GM06990 (cell line): ENCODE data around the gene EGR2.
A peak's percentile ranks its signal among the peaks of the same experiment; 100 is the strongest.

Experiments
- DNase-seq: peaks from one replicate; pipeline ENCODE4 v3.0.0-alpha.2; 2011; ENCODE audit not compliant: insufficient read length; ENCODE audit errors: extremely low read depth
- H3K27me3 ChIP-seq: replicated peaks from 2 replicates; pipeline ENCODE4 v1.6.0; 2011; ENCODE audit warnings: low read length; ENCODE audit not compliant: control insufficient read depth, insufficient read depth
- H3K36me3 ChIP-seq: 2 replicates; pipeline ENCODE4 v1.5.1; 2011; ENCODE audit warnings: low read length; ENCODE audit not compliant: control insufficient read depth, insufficient read depth
- H3K4me3 ChIP-seq: replicated peaks from 2 replicates; pipeline ENCODE4 v1.5.1; 2011; ENCODE audit warnings: low read depth, mild to moderate bottlenecking, control low read depth, low read length
- CTCF ChIP-seq: IDR thresholded peaks from 2 replicates; pipeline ENCODE4 v1.5.1; 2011; ENCODE audit warnings: low read length, control low read depth, mild to moderate bottlenecking, inconsistent platforms; ENCODE audit not compliant: insufficient read depth, poor library complexity, severe bottlenecking

EGR2 gene

DNA sequence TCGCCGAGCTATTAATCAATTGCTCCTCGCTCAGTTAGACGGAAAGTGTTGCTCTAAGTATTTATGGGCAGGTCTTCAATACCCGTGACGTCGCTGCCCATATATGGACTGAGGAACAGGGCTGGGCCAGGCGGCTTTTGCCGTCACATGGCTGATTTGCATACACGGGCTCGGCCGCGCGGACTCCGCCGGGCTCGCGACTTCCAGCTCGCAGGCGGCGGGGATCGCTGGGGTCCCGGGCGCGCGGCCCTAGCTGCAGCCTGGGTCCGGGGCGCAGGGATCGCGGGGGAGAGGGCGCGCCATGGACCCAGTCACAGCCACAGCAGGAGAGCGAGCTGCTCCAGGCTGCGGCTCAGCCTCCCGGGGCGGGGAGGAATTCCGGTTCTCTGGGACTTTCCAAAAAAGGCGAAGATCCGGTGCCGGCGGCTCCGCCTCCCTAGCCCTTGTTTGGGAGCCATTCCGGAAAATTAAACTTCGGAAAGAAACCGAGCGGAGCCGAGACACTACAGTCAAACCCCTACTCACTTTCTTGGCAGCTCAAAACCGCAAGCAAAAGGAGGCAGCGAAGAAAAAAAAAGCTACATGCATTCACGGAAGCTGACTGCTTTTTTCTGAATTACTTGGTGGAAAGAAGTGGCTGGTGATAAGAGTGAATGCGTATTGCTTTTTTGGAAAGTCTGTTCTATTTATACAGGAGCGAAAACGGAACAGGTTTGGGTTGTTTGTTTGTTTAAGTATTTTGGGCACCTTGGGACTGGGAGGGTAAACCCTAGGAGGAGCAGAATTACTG lies at the start of gene EGR2:
TSS of gene EGR2 (minus strand) at position 36 of the 790 bp plus-strand sequence. CDS start 337 bp downstream, outside the sequence.
- Histone ChIP-seq H3K27me3 (peaks cover 1% of the 10 kb centered on the region), H3K4me3 (peak within 1 kb of the TSS; percentile 68), H3K36me3 (peaks cover 7% of the 10 kb centered on the region)
- no peak for TF ChIP-seq CTCF
- peak; percentile 93 for DNase-seq

GRCh38 chr10:62862447-62862846 lies 46.3 kb upstream of the EGR2 start:
- no peak for DNase-seq
- H3K4me3 ChIP-seq = no peak overlapping the region
- H3K27me3 ChIP-seq = no peaks in the 10 kb centered on the region
- no peak for TF ChIP-seq CTCF
- no peaks in the 10 kb centered on the region for H3K36me3 ChIP-seq

DNA sequence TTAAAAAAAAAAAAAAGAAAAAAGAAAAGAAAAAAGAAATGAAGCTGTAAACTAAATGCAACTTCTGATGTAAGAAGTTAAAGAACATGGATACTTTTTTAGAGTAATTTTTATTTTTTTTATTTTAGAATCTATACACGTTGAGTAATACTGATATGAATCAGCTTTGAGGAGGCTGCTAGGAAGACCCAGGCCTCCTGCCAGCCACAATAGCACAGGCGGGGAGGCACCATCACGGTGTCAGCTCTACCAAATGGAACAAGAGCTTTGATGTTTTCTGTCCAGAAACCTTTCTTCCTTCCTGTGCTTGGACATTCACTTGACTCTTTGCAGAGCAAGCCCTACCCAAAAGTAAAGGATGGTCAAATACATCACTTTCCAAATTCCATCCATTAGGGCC lies 45.3 kb upstream of the EGR2 start:
- no peaks in the 10 kb centered on the region for H3K36me3 ChIP-seq
- no peak for TF ChIP-seq CTCF
- H3K27me3 ChIP-seq = no peaks in the 10 kb centered on the region
- DNase-seq = no peak
- no peak overlapping the region for H3K4me3 ChIP-seq

DNA sequence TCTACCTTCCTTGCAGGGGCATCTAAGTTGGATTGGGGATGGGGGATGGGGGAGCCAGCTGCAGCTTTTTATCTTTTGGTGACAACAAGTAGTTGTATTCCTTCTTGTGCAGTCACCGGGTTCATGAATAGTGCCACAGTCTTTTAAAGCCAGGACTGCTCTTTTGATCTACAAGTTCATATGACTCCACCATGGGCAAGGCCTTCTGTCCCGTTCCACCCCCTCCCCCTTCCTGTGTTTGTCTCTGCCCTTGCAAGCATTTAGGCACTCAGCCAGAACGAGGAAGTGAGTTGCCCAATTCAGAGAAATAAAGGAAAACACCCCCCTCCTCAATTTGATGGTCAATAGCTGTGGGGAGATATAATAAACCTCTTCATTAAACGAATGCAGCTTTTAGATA lies 44.8 kb upstream of the EGR2 start:
- H3K4me3 ChIP-seq = no peak overlapping the region
- DNase-seq = no peak
- TF ChIP-seq CTCF = no peak

DNA sequence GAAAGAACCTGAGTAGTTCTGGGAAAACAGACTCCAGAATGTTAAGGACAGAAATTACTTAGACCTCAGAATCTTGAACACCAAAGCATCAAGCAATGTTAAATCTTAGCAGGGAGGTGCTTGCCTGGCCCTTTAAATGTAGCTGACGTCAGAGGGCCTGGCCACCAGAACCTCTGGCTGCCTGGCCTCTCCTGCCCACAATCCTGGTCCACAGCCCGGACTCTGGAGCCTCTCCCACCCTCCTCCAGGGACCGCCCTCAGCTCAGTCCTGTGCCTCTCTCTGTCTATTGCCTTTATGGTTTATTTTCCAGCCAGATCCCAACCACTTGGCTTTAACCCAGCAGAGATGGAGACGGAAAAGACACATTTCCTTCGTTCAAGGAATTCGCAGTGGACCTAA lies 42.2 kb upstream of the EGR2 start:
- no peak for DNase-seq

More for the DNA sequence above, 44.8 kb upstream of the EGR2 start:
- Histone ChIP-seq H3K27me3 (no peaks in the 10 kb centered on the region), H3K36me3 (no peaks in the 10 kb centered on the region)

More for the DNA sequence above, 42.2 kb upstream of the EGR2 start:
- H3K36me3 ChIP-seq = no peaks in the 10 kb centered on the region
- TF ChIP-seq CTCF = no peak
- H3K4me3 ChIP-seq = no peak overlapping the region
- no peaks in the 10 kb centered on the region for H3K27me3 ChIP-seq
